Activated naive CD4-positive, alpha-beta T cell treated with Interleukin-2 at 50 U/mL for 16 hours (primary cell): ENCODE measurements around the gene VAC14.

ENCODE experiments used
- DNase-seq: peaks from one replicate; pipeline ENCODE4 v3.0.0-alpha.2; 2020

The VAC14 gene

DNA sequence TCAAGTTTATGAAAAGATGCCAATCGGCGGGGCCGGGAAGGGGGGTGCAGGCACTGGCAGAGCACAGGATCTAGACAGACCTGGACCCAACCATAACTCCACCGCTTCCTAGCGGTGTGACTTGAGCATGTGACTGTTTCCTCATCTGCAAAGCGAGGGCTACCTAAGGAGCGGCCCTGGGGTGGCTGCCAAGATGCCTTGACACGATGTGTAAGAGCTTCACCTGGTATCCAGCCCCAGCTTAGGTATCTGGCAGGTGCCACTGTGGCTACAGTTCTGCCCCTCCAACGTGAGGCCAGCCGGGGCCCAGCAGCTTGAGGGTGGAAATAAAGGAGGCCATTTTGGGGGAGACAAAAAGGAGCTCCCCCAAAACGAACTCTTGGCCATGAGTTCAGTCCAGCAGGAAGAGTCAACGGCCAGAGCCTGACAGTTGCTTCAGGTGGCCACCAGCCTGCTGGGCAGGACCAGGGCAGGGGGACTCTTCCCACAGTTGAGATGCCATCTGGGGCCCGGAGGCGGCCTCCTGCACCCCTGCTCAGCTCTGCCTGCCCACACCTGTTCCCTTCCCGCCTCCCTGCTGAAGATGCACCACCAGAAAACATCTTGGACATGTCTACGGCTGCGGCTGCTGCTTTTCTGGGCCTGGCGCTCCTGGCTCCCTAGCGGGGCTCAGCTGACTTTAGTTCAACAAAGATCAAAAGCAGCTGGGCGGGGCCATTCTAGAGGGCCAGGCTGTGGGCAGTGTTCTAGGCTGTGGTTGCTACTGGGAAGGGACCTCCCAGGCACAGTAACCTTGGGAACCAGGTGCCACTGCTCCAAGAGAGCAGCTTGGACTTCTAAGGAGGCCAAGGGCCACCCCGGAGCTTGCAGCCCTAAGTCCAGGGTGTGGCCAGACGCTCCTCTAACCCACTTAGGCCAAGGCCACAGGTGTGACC lies 111.7 kb downstream of the VAC14 start:
- DNase-seq: no peak

GRCh38 chr16:70688246-70688742 lies 112.7 kb downstream of the VAC14 start:
- no peak for DNase-seq

GRCh38 chr16:70687671-70688245 lies 113.2 kb downstream of the VAC14 start:
- DNase-seq: no peak

DNA sequence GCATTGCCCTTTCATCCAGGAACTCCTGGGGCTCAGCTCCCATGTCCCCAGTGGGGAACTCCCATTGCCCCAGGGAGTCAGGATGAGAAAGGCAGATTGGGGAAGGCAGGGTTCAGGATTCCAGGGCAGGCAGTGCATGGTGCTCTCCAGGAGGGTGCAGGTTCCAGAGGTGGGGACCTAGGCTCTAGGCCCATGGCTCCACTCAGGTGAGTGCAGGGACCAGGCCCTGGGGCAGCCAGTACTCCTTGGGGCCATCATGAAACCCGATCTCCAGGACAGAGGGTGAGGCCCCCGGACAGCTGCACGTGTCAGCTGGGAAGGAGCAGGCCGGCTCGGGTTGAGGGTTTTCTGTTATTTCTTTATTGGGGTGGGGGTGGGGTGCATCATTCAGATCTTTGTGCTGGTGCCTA lies 113.9 kb downstream of the VAC14 start:
- no peak for DNase-seq

DNA sequence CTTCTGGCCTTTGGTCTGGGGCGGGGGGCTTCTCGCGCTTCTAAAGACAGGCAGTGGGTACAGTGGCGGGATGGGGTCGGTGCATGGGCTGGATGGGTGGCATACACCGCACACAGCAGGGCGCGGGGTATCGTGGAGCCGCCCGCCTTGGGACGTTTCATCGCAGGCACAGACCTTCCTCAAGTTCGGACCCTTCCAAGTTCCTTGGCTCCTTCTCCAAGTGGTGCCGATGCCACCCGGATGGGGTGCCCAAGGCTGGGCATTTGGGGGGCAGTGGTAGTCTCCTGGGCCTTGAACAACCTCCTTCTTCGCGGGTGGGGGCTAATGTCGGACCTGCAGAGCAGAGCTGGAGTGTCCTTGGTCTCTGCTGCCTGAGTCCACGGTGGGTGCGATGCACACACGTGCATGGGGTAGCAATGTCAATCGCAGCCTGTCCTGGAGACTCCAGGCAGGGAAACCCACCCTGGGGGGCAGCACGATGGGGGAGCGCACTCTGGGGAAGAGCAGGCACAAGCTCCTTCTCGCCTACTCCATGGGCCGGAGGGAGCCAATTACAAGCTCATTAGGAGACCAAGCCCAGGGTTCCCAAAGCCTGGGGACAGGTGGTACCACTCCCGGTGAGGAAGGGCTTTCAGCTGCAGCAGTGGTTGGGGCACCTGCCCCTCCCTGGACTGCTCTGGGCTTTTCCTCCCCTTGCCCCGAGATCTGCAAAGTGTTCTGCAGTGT lies 114.4 kb downstream of the VAC14 start:
- no peak for DNase-seq

GRCh38 chr16:70685938-70686375 lies 115.0 kb downstream of the VAC14 start, which contains the start of gene MTSS2:
TSS of gene MTSS2 (minus strand) at chr16:70686053. CDS start at chr16:70685791, 262 bp downstream.
- DNase-seq: no peak

DNA sequence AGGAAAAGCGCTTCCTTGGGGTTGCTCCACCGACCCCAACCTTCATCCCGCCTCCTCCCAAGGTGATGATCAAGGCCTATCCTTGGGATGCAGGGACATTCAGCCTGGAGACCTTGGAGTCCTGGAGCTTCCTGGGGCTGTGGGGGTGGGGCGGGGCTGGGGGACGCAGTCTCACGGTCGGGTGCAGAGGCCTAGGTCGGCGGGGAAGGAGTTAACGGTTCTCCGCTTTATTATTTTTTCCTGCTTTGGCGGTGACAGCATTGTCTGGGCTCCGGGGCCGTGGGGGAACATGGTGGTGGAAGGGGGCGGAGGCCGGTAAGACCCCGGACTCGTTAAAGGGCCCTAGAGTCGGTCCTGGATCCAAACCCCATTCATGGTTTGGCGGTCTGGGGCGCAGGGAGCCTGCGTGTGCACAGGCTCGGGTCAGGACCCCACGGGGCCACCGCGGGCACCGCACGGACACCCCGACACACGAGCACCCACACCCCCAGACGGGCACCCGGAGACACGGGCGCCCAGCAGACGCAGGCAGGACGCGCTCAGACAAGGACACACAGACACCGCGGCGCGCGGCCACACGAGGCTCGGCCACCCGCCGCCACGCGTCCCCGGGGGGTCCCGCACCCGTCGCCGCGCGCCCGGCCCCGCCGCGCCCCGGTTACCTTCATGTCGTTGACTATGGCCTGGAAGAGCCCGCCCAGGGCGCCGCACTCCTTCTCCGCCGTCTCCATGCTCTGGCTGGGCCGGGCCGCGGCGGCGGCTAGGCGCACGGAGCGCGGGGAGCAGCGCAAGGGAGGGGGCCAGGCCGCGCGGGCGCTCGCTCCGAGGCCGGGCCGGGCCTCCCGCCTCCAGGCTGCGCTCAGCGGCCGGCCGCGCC lies 115.7 kb downstream of the VAC14 start:
- DNase-seq: no peak

GRCh38 chr16:70684146-70685060 lies 116.6 kb downstream of the VAC14 start:
- DNase-seq: no peak

DNA sequence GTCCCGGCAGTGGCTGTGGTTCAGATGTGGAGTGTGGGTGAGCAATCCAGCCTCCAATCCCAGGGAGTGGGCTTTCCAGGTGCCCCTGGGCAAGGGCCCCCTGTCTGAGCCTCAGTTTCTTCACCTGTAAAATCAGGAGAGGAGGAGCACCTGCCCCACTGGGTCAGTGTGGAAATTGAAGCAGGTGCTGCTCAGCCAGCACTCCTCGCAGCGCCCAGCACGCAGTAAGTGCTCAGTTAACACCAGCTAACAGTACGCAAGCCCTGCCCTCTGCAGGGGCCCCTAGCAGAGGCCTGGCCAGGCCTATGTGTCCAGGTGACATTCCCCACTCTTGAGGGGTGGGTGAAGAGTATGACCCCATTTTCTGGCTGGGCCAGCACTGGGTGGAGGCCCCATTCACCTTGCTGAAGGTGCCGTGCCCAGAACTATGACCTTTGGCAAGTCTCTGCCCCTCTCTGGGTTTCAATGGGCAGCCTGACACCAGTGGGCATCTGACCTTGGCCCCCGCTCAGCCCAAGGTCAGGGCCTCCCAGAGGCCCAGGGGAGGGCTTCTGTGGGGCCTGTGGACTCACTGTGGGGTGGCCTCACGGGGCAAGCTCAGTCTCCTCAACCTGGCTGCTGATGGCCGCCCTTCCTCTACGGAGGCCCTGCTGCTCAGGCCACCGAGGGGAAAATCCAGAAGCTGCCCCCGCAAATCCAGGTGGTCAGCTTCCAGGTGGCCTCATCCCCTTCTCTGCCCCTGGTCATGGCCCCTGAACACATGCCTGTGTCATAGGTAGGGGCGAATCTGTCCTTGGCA lies 117.6 kb downstream of the VAC14 start:
- no peak for DNase-seq

GRCh38 chr16:70682239-70683145 lies 118.5 kb downstream of the VAC14 start:
- DNase-seq: no peak

- no peak for DNase-seq
Observed at GRCh38 chr16:70681382-70682238, 119.3 kb downstream of the VAC14 start.

DNA sequence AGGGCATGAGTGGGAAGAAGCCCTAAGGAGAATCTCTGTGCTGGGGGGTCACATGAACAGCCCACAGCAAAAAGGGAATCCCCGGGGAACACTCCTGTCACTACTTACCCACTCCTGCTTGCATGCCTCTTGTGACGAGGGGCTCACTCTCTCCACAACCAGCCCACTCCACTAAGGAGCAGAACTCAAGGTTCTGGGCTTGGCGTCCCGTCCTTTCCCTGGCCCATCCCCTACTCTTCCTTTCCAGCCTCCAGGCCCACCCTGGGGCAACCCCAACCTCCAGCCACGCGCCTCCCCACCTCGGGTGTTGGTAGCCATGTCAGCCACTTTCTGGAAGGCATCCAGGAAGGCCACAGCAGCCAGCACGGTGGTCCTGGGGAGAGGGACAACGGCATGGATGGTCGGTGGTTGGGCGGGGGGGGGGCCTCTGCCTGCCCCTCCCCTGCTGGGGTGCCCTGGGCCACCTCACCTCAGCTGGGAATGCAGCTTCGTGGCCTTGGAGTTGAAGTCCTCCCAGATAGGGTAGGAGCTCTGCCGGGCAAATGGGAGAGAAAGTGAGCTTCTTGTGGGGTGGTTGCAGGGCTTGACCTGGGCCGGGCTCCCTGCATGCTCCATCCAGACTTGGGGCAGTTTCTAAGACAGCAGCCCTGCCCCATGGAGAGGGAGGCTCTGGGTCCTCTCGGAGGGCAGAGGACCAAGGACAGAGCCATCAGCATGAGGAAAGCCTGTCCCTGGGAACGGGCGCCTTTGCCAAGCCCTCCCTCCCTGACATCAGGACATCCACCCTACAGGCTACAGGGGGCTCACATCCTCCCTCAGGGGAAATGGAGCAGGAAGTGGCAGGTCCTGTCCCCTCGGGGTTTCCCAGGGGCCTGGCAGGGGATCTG lies 120.2 kb downstream of the VAC14 start:
- DNase-seq: no peak

- no peak for DNase-seq
Observed at GRCh38 chr16:70679671-70680494, 121.1 kb downstream of the VAC14 start.

GRCh38 chr16:70678898-70679670 lies 121.9 kb downstream of the VAC14 start:
- DNase-seq: no peak
